SK-N-SH (cell line): Measurements from ENCODE around the gene SPON2. TPM values are rescaled to one million over a fixed set of nuclear protein-coding genes. Genes with fewer than 3 reads are reported as not detected.

Experiments used
- CTCF ChIA-PET: fragments of 300-600, 350-600 bp; formaldehyde crosslinking; extraction: SDS; loops from one replicate; lab custom pipeline; 2021; lab: Yijun Ruan, JAX
- POLR2A ChIA-PET: fragments of 350-600 bp; sonication (Branson Sonifier 250); formaldehyde crosslinking; extraction: SDS; loops from one replicate; lab custom pipeline; 2020; ENCODE audit warnings: antibody characterized with exemption, inconsistent platforms; lab: Yijun Ruan, JAX
- DNase-seq: peaks from one replicate; pipeline ENCODE4 v3.0.0; 2012
- H2AFZ ChIP-seq: fragments of 200-600 bp; sonication (generic); 2 replicates; pipeline ENCODE4 v1.8.1; 2016; ENCODE audit warnings: antibody characterized with exemption, mild to moderate bottlenecking, low read depth
- H3F3A ChIP-seq: fragments of 200-600 bp; sonication (generic); replicated peaks from 2 replicates; pipeline ENCODE3; 2016; ENCODE audit warnings: antibody characterized with exemption, mild to moderate bottlenecking; ENCODE audit not compliant: insufficient read depth
- H3K27ac ChIP-seq, 2 experiments: fragments of 200-500 bp in 1 of 2; fragments of 200-600 bp in 1 of 2; sonication (Bioruptor generic) in 1 of 2; sonication (generic), shearing (Covaris generic) in 1 of 2; 2 replicates each; pipeline versions ENCODE4 v1.5.1 to v1.6.1; 2014 to 2016; ENCODE audit warnings: low read depth in 2 of 2, inconsistent platforms in 1 of 2, low read length in 1 of 2, mild to moderate bottlenecking in 1 of 2, mixed read lengths in 1 of 2
- H3K27me3 ChIP-seq: fragments of 200-600 bp; sonication (generic), shearing (Covaris generic); 2 replicates; pipeline ENCODE4 v1.6.1; 2016; ENCODE audit warnings: mixed run types; ENCODE audit not compliant: insufficient read depth
- H3K36me3 ChIP-seq, 2 experiments: fragments of 200-500 bp in 1 of 2; fragments of 200-600 bp in 1 of 2; sonication (Bioruptor generic) in 1 of 2; sonication (generic) in 1 of 2; replicated peaks in 1 of 2; 2 replicates each; pipeline versions ENCODE3 to v1.5.1; 2014 to 2016; ENCODE audit warnings: low read length in 1 of 2, mild to moderate bottlenecking in 1 of 2; ENCODE audit not compliant: insufficient read depth in 2 of 2, control insufficient read depth in 1 of 2
- H3K4me1 ChIP-seq, 2 experiments: fragments of 200-500 bp in 1 of 2; fragments of 200-600 bp in 1 of 2; sonication (Bioruptor generic) in 1 of 2; sonication (generic), shearing (Covaris generic) in 1 of 2; 2 replicates each; pipeline versions ENCODE4 v1.5.1 to v1.6.1; 2014 to 2016; ENCODE audit warnings: low read depth in 1 of 2, low read length in 1 of 2, mixed run types in 1 of 2; ENCODE audit not compliant: insufficient read depth in 2 of 2, control insufficient read depth in 1 of 2
- H3K4me2 ChIP-seq: fragments of 200-600 bp; sonication (generic), shearing (Covaris generic); 2 replicates; pipeline ENCODE4 v1.6.1; 2017; ENCODE audit warnings: mixed run types
- H3K4me3 ChIP-seq, 2 experiments: fragments of 200-500 bp in 1 of 2; fragments of 200-600 bp in 1 of 2; sonication (Bioruptor generic) in 1 of 2; sonication (generic), shearing (Covaris generic) in 1 of 2; 2 replicates each; pipeline versions ENCODE4 v1.5.1 to v1.8.1; 2014 to 2016; ENCODE audit warnings: low read depth in 2 of 2, inconsistent platforms in 1 of 2, low read length in 1 of 2, mild to moderate bottlenecking in 1 of 2, mixed read lengths in 1 of 2, moderate library complexity in 1 of 2
- H3K79me2 ChIP-seq: fragments of 200-600 bp; sonication (generic); 2 replicates; pipeline ENCODE4 v1.8.1; 2017; ENCODE audit warnings: mild to moderate bottlenecking; ENCODE audit not compliant: insufficient read depth
- H3K9ac ChIP-seq: fragments of 200-600 bp; sonication (generic); 2 replicates; pipeline ENCODE4 v1.6.1; 2017; ENCODE audit warnings: mixed run types
- H3K9me2 ChIP-seq: fragments of 200-600 bp; sonication (generic); 2 replicates; pipeline ENCODE4 v1.6.1; 2017; ENCODE audit warnings: mixed run types
- H3K9me3 ChIP-seq: fragments of 200-600 bp; sonication (generic); 2 replicates; pipeline ENCODE4 v1.6.1; 2017; ENCODE audit warnings: mixed run types, mild to moderate bottlenecking, moderate library complexity
- H4K20me1 ChIP-seq: fragments of 200-600 bp; sonication (generic); 2 replicates; pipeline ENCODE4 v1.6.1; 2017; ENCODE audit warnings: mild to moderate bottlenecking, mixed run types; ENCODE audit not compliant: insufficient read depth
- EZH2phosphoT487 ChIP-seq: fragments of 200-600 bp; sonication (generic); IDR thresholded peaks from 2 replicates; pipeline ENCODE4 v1.6.1; 2017; ENCODE audit warnings: low read depth, mixed run types, mild to moderate bottlenecking, antibody characterized with exemption, moderate library complexity, borderline replicate concordance
- GABPA ChIP-seq: IDR thresholded peaks from 2 replicates; pipeline ENCODE4 v1.4.0; 2012; ENCODE audit warnings: low read depth, mild to moderate bottlenecking
- REST ChIP-seq: IDR thresholded peaks from 2 replicates; pipeline ENCODE4 v1.6.1; 2012; ENCODE audit warnings: mild to moderate bottlenecking, low read depth, low read length, moderate library complexity
- WGBS: methylation state at CpG from one replicate; pipeline ENCODE4 v1.1.6; 2017; ENCODE audit warnings: low lambda C conversion rate; 5-methylcytosine and 5-hydroxymethylcytosine counted together
- polyA plus RNA-seq, 3 experiments: library from polyadenylated mRNA; depleted of rRNA; stranded (reverse); fragments of >200 nt; gene quantifications; 2 replicates each; pipeline ENCODE4 v1.2.3, GENCODE V29; 2012
- TF ChIP-seq, protein P1 (sequence below): IDR thresholded peaks from 2 replicates; pipeline ENCODE4 v1.4.0; 2012; ENCODE audit warnings: low read depth, borderline replicate concordance

SPON2 gene
- polyA plus RNA-seq, 1 of the 3 experiments (the other 2 are of a cell fraction) = 11.4 TPM

GRCh38 chr4:1172971-1173757 lies 781 bp upstream of the SPON2 start:
- H3K9me2 ChIP-seq = no peaks in the 10 kb centered on the region
- no peak overlapping the region for H3K4me3 ChIP-seq
- H4K20me1 ChIP-seq = no peaks in the 10 kb centered on the region
- H3K9me3 ChIP-seq = no peaks in the 10 kb centered on the region
- H2AFZ ChIP-seq = no peak overlapping the region
- TF ChIP-seq, protein P1, sequence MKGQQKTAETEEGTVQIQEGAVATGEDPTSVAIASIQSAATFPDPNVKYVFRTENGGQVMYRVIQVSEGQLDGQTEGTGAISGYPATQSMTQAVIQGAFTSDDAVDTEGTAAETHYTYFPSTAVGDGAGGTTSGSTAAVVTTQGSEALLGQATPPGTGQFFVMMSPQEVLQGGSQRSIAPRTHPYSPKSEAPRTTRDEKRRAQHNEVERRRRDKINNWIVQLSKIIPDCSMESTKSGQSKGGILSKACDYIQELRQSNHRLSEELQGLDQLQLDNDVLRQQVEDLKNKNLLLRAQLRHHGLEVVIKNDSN = no peak
- no peak for TF ChIP-seq GABPA
- H3K27me3 ChIP-seq = peaks cover 12% of the 10 kb centered on the region
- H3K4me1 ChIP-seq = peaks cover 0 to 2% of the 10 kb centered on the region in 2 experiments; a peak in 1 of 4 replicates
- H3F3A ChIP-seq = no peaks in the 10 kb centered on the region
- H3K4me2 ChIP-seq = no peak overlapping the region
- H3K36me3 ChIP-seq = no peaks in the 10 kb centered on the region
- no peaks in the 10 kb centered on the region for H3K79me2 ChIP-seq
- 77% methylated on average over 13 of the region's 20 CpGs for WGBS
- ChIA-PET POLR2A (no interaction called here), CTCF (interaction anchor here (1.6 kb wide), 1 partner anchor 60 kb away, joined by 4 read pairs; no protein-coding TSS in a partner anchor)
- H3K27ac ChIP-seq = no peak overlapping the region
- DNase-seq = peak; percentile 38
- H3K9ac ChIP-seq = no peak overlapping the region

DNA sequence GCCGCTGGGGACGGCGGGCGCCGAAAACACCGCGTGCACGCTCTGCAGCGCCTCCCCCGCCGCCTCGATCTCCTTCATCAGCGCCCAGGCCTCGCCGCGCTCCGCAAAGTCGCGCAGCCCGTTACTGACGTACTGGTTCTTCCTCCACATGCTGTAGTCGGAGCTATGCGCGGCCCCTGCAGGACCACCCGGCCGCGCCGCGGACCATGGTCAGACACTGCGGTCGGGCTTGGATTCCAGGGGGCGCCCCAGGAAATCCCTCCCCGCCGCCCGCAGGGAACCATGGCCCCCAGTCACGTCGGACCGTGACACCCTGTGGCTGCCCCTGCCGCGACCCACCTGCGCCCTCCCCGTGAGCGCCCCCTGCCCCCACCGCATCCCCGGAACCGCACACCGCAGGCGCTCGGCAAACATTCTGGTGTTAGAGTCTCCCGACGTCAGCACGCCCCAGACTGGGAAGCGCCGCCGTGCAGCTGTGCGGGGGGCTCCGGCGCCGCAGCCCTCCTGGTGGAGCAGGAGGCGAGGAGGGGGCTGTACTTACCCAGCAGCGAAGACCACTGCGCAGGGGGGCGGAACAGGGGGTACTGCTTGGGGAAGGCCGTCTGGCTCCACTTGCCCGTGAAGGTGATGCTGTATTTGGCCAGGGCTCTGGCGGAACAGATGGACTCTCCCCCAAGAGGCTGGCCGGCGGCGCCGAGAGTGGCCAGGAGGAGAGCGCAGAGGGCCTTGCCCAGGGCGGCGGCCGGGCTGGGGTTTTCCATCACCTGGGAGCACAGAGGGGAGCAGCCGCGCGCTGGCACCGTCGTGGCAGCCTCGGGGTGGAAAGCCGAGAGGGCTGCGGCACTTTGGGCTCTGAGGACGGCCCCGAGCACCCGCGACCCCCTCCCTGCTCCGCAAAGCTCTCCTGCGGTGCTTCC lies 814 bp downstream of the SPON2 start:
- Histone ChIP-seq H3K4me2 (no peak overlapping the region), H3F3A (no peaks in the 10 kb centered on the region), H3K9ac (no peak overlapping the region), H3K27me3 (peaks cover 12% of the 10 kb centered on the region), H3K9me2 (no peaks in the 10 kb centered on the region), H3K4me3 (no peak overlapping the region), H3K9me3 (no peaks in the 10 kb centered on the region), H3K36me3 (no peaks in the 10 kb centered on the region), H3K4me1 (peaks cover 0 to 6% of the 10 kb centered on the region in 2 experiments; a peak in 1 of 4 replicates), H2AFZ (no peak overlapping the region), H3K27ac (no peak overlapping the region), H3K79me2 (no peaks in the 10 kb centered on the region), H4K20me1 (no peaks in the 10 kb centered on the region)
- POLR2A ChIA-PET = no interaction called here
- DNase-seq = peak; percentile 68
- CTCF ChIA-PET = interaction anchor here (0.6 to 1.4 kb wide), 5 partner anchors 21 to 583 kb away, joined by 3 to 6 read pairs (median 3); no protein-coding TSS in a partner anchor
- TF ChIP-seq REST (no peak), EZH2phosphoT487 (peak; percentile 85)
- 24% methylated on average over 16 of the region's 88 CpGs for WGBS
